ENCODE data around the gene ACP7.
"Not testable (repeated sequence)": the region's sequence is repeated elsewhere in the genome, so short reads cannot be mapped to it uniquely, and the experiment has no call there.

ACP7 gene

DNA sequence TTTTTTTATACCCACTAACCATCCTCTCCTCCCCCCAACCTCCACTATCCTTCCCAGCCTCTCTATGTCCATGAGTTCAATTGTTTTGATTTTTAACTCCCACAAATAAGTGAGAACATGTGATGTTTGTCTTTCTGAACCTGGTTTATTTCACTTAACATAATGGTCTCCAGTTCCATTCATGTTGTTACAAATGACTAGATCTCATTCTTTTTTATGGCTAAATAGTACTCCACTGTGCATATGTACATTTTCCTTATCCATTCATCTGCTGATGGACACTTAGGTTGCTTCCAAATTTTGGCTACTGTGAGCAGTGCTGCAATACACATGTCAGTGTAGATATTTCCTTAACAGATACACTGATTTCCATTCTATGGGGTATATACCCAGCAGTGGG, 24.9 kb upstream of the ACP7 start:
- no peak for DNase-seq (ENCODE audit: extremely low spot score)
- TF ChIP-seq, protein P1, sequence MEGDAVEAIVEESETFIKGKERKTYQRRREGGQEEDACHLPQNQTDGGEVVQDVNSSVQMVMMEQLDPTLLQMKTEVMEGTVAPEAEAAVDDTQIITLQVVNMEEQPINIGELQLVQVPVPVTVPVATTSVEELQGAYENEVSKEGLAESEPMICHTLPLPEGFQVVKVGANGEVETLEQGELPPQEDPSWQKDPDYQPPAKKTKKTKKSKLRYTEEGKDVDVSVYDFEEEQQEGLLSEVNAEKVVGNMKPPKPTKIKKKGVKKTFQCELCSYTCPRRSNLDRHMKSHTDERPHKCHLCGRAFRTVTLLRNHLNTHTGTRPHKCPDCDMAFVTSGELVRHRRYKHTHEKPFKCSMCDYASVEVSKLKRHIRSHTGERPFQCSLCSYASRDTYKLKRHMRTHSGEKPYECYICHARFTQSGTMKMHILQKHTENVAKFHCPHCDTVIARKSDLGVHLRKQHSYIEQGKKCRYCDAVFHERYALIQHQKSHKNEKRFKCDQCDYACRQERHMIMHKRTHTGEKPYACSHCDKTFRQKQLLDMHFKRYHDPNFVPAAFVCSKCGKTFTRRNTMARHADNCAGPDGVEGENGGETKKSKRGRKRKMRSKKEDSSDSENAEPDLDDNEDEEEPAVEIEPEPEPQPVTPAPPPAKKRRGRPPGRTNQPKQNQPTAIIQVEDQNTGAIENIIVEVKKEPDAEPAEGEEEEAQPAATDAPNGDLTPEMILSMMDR (IDR thresholded peaks at IDR 0.05; ENCODE audit: control extremely low read depth, extremely low read depth, low read depth, missing control alignments): no peak
- ChIA-PET CTCF (no interaction called here), POLR2A (no interaction called here)

DNA sequence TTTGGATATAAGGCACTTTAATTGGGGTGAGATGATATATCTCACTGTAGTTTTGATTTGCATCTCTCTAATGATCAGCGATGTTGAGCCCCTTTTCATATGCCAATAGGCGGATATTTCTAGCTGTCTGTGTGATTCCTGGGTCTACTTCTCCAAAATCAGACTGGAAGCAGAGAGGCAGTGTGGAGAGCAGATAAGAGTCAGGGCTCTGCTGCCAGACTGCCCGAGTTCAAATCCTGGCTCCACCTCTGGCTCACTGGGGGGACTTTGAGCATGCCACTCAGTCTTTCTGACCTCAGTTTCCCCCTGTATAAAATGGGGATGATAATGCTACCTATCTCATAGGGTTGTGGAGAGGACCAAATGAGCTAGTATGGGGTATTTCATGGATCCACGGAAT, 24.0 kb upstream of the ACP7 start:
- POLR2A ChIA-PET: no interaction called here

DNA sequence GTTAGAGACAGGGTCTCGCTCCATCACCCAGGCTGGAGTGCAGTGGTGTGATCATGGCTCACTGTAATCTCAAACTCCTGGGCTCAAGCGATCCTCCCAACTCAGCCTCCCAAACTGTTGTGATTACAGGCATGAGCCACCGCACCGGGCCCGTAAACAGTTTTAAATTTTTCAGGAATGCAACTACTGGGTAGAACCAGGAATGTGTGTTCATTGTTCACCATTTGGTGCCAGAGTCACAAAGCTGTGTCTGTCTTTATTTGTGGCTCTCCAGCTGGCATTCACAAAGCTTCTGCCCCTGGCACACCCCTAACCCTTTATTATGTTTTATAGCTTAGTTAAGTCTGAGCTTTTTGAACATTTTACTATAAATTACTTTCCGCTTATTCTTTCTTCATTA, 19.8 kb upstream of the ACP7 start:
- CTCF ChIA-PET: interaction anchor here (1.2 kb wide), 1 partner anchor 9 kb away, joined by 3 read pairs; no protein-coding TSS in a partner anchor

More for the DNA sequence above, 24.0 kb upstream of the ACP7 start:
- CTCF ChIA-PET: interaction anchor here (0.8 to 2.2 kb wide), 3 partner anchors 8 to 62 kb away, joined by 3 to 10 read pairs (median 3); no protein-coding TSS in a partner anchor
- TF ChIP-seq, protein P1 (IDR thresholded peaks at IDR 0.05; ENCODE audit: control extremely low read depth, extremely low read depth, low read depth, missing control alignments): no peak
- DNase-seq (ENCODE audit: extremely low spot score): no peak

DNA sequence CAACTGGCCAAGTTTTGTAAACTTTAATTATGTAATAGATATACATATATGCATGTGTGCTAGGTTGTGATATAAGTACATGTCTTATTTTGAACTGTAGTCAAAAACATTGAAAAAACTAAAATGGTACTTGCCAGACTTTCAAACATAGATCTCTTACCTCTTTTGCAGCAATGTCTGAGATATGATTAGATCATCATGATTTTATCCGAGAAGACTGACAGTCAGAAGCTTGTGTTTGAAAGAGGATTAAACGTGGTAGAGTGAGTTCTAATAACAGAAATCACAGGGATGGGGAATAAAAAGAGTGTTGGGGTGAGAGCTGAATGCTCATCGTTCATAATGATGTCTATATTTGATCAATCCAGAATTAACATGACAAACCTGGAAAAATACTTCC, 18.2 kb upstream of the ACP7 start:
- TF ChIP-seq, protein P1 (IDR thresholded peaks at IDR 0.05; ENCODE audit: control extremely low read depth, extremely low read depth, low read depth, missing control alignments): no peak
- ChIA-PET POLR2A (no interaction called here), CTCF (interaction anchor here (1.0 kb wide), 1 partner anchor 16 kb away, joined by 3 read pairs; no protein-coding TSS in a partner anchor)
- DNase-seq (ENCODE audit: extremely low spot score): no peak

More for the DNA sequence above, 19.8 kb upstream of the ACP7 start:
- TF ChIP-seq, protein P1 (IDR thresholded peaks at IDR 0.05; ENCODE audit: control extremely low read depth, extremely low read depth, low read depth, missing control alignments): no peak
- no peak for DNase-seq (ENCODE audit: extremely low spot score)
- POLR2A ChIA-PET: no interaction called here

DNA sequence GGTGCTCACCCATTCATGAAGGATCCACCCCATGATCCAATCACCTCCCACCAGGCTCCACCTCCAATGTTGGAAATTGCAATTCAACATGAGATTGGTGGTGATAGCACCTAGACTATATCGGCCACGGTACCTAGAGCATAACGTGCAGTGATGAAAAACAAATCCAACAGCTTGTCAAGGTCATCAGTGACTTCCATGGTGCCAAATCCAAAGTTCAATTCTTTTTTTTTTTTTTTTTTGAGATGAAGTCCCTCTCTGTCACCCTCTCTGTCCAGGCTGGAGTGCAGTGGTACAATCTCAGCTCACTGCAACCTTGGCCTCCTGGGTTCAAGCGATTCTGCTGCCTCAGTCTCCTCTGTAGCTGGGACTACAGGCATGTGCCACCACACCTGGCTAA, 17.1 kb upstream of the ACP7 start:
- CTCF ChIA-PET: interaction anchor here (1.0 kb wide), 1 partner anchor 9 kb away, joined by 3 read pairs; no protein-coding TSS in a partner anchor
- no peak for DNase-seq (ENCODE audit: extremely low spot score)
- POLR2A ChIA-PET: no interaction called here
- TF ChIP-seq, protein P1 (IDR thresholded peaks at IDR 0.05; ENCODE audit: control extremely low read depth, extremely low read depth, low read depth, missing control alignments): no peak

DNA sequence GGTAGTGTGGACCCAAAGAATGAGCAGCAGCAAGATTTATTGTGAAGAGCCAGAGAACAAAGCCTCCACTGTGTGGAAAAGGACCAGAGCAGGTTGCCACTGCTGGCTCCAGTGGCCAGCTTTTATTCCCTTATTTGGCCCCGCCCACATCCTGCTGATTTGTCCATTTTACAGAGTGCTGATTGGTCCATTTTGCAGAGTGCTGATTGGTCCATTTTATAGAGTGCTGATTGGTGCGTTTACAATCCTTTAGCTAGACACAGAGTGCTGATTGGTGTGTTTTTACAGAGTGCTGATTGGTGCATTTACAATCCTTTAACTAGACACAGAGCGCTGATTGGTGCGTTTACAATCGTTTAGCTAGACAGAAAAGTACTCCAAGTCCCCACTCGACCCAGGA, 15.9 kb upstream of the ACP7 start:
- CTCF ChIA-PET: interaction anchor here (1.6 kb wide), 1 partner anchor 17 kb away, joined by 10 read pairs; no protein-coding TSS in a partner anchor
- DNase-seq (ENCODE audit: extremely low spot score); POLR2A ChIA-PET: not testable (repeated sequence)

DNA sequence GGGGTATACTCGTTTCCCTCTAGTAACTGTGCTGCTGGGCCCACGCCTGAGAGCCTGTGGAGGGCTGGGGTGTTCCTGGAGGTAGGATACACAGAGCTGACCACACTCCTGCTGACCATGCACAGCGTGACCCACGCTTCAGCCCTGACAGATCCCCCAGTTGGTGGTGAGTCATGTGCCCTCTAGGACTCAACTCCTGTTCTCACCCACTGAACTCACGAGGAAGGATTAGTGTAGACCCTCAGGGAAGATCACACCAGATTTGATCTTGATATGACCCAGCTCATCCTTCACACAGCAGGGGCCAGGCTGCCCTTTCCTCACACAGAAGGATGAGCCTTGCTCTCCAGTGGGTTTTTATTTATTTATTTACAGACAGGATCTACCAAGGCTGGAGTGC, 13.3 kb upstream of the ACP7 start:
- no peak for DNase-seq (ENCODE audit: extremely low spot score)
- TF ChIP-seq, protein P1 (IDR thresholded peaks at IDR 0.05; ENCODE audit: control extremely low read depth, extremely low read depth, low read depth, missing control alignments): no peak
- CTCF ChIA-PET: no interaction called here
- POLR2A ChIA-PET: no interaction called here
